Stimulated activated CD4-positive, alpha-beta T cell treated with anti-CD3 and anti-CD28 coated beads, Interleukin-12 subunit alpha, Interleukin-12 subunit beta, amount 100 ng/mL, for 48 hours (primary cell): ENCODE measurements around the gene ISM2.

Experiments used
- DNase-seq, 3 donors: peaks; one replicate each; pipeline ENCODE4 v3.0.0-alpha.2; 2020; ENCODE audit warnings: low read depth in 2 of 3, low spot score in 1 of 3

ISM2 gene

DNA sequence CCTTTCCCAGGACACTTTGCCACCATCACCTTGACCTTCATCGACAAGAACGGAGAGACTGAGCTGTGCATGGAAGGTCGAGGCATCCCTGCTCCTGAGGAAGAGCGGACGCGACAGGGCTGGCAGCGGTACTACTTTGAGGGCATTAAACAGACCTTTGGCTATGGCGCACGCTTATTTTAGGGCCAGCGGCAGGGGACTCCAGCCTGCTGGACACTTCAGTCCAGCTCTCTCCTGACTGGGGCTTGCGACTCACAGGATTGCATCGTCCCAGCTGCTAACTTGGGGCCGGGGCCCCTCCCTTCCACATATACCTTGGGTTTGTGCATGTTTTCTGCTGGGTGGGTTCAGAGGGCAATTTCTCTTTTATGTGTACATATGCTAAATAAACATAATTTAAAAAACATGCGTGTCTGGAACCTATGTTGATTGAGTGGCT is 29.5 kb downstream of the ISM2 start:
- no peak for DNase-seq

GRCh38 chr14:77467801-77468200 is 30.8 kb downstream of the ISM2 start:
- DNase-seq: no peak

GRCh38 chr14:77459072-77459723 is 39.4 kb downstream of the ISM2 start:
- DNase-seq: peak; percentile 60 to 76 (median 65)

DNA sequence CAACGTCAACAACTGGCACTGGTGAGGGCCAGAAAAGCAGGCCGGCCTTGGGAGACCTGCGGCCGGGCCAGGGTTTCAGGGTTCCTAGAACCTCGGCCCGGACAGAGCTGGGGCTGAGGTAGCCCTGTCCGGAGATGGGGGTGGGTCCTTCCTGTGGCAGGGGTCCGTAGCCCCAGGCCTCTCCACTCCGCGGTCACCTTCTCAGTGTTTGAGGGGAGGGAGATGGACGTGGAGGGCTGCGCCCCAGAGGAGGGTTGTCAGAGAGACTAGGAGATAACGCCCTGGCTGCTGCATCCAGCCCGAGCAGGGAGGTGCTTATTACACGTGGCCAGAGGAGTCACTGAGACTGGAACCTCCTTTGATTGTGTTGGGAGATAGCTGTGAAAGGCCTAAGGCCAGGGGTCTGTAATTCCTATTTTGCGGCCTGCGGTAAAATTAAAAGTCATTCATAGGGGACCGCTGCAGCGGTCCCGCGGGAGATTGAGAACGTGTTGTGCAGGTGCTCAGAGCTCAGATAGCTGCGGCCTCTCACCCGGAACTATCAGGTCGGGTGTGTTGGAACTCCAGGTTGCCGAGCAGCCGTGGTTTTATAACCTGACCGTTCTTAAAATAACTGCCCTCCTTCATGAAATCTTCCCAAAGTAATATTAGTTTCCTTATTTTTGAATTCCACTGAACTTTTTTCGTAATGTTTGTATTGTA is 40.2 kb downstream of the ISM2 start:
- DNase-seq: peak in 1 of 3 donors; percentile 9

GRCh38 chr14:77457522-77458248 is 40.9 kb downstream of the ISM2 start, which contains the start of the genes AHSA1 and VIPAS39:
TSS of gene AHSA1 (plus strand) at chr14:77458093. CDS start at chr14:77458190, 97 bp downstream.
TSS of gene VIPAS39 (minus strand) at chr14:77457601. CDS start at chr14:77454102, 3,499 bp downstream.
- peak; percentile 84 to 91 (median 90) for DNase-seq

GRCh38 chr14:77457115-77457521 is 41.5 kb downstream of the ISM2 start:
- DNase-seq: no peak

DNA sequence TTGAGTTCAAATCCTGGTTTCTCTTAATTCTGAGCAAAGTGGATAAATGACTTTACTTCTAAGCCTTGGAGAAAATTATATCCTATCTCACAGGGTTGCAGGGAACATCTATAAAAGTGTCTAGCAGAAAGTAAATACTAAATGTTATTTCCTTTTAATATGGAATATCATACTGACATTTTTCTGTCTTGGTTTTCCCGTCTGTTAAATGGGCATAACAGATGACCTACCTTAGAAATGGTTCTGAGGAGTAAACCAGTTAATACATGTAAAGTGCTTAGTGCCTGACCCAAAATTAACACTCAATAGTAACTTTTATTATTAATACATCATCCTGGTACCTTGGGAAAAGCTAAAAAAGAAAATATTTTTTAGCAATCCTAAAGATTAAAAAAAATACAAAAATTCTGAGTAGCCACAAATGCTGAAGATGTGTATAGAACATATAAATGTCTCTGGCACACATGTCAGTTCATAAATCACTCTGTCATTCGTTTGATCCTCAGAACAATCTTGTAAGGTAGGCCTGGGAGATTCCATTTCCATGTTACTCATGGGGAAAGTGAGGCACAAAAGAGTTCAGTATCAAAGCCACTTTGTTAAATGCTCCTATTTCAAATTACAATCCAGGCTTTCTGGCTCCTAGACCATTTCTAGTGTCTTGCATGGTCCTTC is 42.5 kb downstream of the ISM2 start:
- DNase-seq: no peak

DNA sequence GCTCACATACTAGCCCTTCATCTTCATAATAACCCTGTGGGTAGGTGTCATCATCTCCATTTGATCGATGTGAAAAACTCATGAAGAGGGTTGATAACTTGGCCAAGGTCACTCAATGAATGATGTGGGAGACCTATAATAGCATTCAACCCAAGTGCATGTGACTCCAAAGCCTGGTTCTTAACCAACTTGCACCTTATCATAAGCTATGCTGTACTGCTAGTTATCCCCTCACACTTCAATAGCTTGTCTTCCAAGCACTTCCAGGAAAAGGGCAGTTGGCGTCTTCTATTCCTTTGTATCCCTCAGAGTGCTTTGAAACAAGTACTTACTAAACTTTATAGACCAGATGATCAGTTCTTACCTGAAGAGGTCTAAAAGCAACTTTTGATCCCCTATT is 56.4 kb downstream of the ISM2 start:
- DNase-seq: no peak

GRCh38 chr14:77439861-77440260 is 58.8 kb downstream of the ISM2 start:
- DNase-seq: no peak

DNA sequence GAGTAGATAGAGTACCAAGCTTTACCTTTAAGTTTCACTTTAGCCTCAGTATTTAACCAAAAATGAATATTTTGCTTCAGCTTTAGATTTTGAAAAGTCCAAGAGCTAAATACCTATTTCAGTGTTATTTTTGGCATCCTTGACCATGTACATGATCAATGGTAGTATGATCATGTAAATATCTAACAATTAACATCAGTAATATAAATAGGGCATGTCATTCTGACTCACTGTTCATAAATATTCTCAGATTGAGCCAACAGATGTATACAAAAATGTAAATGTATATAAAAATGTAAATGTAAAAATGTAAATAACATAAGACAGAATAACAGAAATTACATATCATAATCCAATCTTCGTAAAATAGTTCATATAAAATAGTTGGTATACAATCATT is 60.0 kb downstream of the ISM2 start:
- no peak for DNase-seq

DNA sequence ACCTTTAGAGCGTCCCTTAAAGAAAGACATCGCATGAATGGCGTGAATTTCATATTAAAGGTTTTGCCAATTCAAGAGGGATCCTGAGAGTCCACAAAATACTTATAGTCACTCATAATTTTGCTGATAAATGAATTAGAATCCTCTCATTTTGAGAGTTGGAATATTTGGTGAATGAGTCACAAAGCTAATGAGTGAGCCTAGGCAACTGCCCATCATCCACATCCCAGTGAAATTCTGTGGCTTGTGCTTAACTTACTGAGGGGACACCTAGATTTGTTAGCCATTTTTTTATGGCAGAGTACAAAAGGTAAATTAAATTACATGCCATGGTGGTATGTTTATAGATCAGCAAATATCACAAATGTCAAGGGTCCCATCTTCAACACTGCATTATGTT is 62.6 kb downstream of the ISM2 start:
- DNase-seq: no peak

DNA sequence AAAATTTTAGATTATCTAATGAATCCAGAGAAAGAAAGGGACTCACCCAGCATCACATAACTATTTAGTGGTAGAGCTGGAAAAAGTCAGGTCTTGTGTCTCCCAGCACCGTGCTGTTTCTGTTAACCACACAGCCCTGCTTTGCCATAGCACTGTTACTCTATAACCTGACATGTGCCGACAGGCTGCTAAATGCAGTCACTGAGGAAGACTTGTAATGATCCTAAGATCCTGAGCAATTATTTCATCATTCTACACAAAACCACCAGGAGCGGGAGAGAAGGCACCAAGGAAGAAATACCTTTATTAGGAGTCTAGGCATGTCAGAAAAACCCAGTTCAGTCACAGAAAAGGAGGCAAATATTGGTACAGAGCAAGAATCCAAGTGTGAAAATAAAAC is 72.2 kb downstream of the ISM2 start:
- DNase-seq: no peak

- DNase-seq: no peak
Measured at GRCh38 chr14:77424862-77425261, 73.8 kb downstream of the ISM2 start.
